Rectal smooth muscle tissue (tissue), 1 donor: ENCODE data around the gene EFEMP2.

Source experiments
- H3K27ac ChIP-seq: one replicate; pipeline ENCODE4 v1.7.0; 2013; ENCODE audit warnings: low read depth, low read length, inconsistent platforms
- H3K27me3 ChIP-seq: one replicate; pipeline ENCODE4 v1.7.0; 2013; ENCODE audit warnings: low read length; ENCODE audit not compliant: control insufficient read depth, insufficient read depth
- H3K36me3 ChIP-seq: one replicate; pipeline ENCODE4 v1.7.0; 2013; ENCODE audit warnings: low read length; ENCODE audit not compliant: control insufficient read depth, insufficient read depth
- H3K4me1 ChIP-seq: one replicate; pipeline ENCODE4 v1.7.0; 2013; ENCODE audit warnings: low read length; ENCODE audit not compliant: control insufficient read depth, insufficient read depth
- H3K4me3 ChIP-seq: one replicate; pipeline ENCODE4 v1.7.0; 2013; ENCODE audit warnings: low read length
- H3K9ac ChIP-seq: one replicate; pipeline ENCODE4 v1.7.0; 2013; ENCODE audit warnings: low read length

Gene EFEMP2

GRCh38 chr11:65886826-65887722, 14.5 kb upstream of the EFEMP2 start:
- Histone ChIP-seq H3K4me3 (peak overlapping the region; percentile 94), H3K4me1 (peaks cover 21% of the 10 kb centered on the region), H3K27me3 (no peaks in the 10 kb centered on the region), H3K9ac (peak overlapping the region; percentile 70), H3K27ac (peak overlapping the region; percentile 94), H3K36me3 (peaks cover 21% of the 10 kb centered on the region)

GRCh38 chr11:65885808-65886536, 13.4 kb upstream of the EFEMP2 start:
- no peak overlapping the region for H3K9ac ChIP-seq
- H3K4me1 ChIP-seq = peaks cover 17% of the 10 kb centered on the region
- no peaks in the 10 kb centered on the region for H3K27me3 ChIP-seq
- no peak overlapping the region for H3K4me3 ChIP-seq
- no peak overlapping the region for H3K27ac ChIP-seq
- peaks cover 21% of the 10 kb centered on the region for H3K36me3 ChIP-seq

GRCh38 chr11:65885231-65885630, 12.6 kb upstream of the EFEMP2 start:
- Histone ChIP-seq H3K36me3 (peaks cover 21% of the 10 kb centered on the region), H3K27me3 (no peaks in the 10 kb centered on the region), H3K9ac (no peak overlapping the region), H3K4me1 (peaks cover 16% of the 10 kb centered on the region), H3K4me3 (no peak overlapping the region), H3K27ac (no peak overlapping the region)

GRCh38 chr11:65884716-65885092, 12.1 kb upstream of the EFEMP2 start:
- Histone ChIP-seq H3K9ac (no peak overlapping the region), H3K36me3 (peaks cover 21% of the 10 kb centered on the region), H3K4me3 (no peak overlapping the region), H3K27ac (no peak overlapping the region), H3K4me1 (peaks cover 11% of the 10 kb centered on the region), H3K27me3 (no peaks in the 10 kb centered on the region)

- Histone ChIP-seq H3K36me3 (peaks cover 21% of the 10 kb centered on the region), H3K4me3 (no peak overlapping the region), H3K27ac (no peak overlapping the region), H3K27me3 (no peaks in the 10 kb centered on the region), H3K9ac (no peak overlapping the region), H3K4me1 (peaks cover 6% of the 10 kb centered on the region)
Observed at GRCh38 chr11:65883786-65884715, 11.5 kb upstream of the EFEMP2 start.

GRCh38 chr11:65883058-65883761, 10.6 kb upstream of the EFEMP2 start:
- no peaks in the 10 kb centered on the region for H3K27me3 ChIP-seq
- no peak overlapping the region for H3K27ac ChIP-seq
- H3K4me1 ChIP-seq = peaks cover 6% of the 10 kb centered on the region
- peaks cover 21% of the 10 kb centered on the region for H3K36me3 ChIP-seq
- H3K4me3 ChIP-seq = no peak overlapping the region
- H3K9ac ChIP-seq = no peak overlapping the region

- no peaks in the 10 kb centered on the region for H3K27me3 ChIP-seq
- no peak overlapping the region for H3K9ac ChIP-seq
- H3K4me1 ChIP-seq = peaks cover 1% of the 10 kb centered on the region
- peaks cover 21% of the 10 kb centered on the region for H3K36me3 ChIP-seq
- H3K27ac ChIP-seq = no peak overlapping the region
- H3K4me3 ChIP-seq = no peak overlapping the region
Observed at GRCh38 chr11:65882120-65883057, 9.8 kb upstream of the EFEMP2 start.

- no peak overlapping the region for H3K9ac ChIP-seq
- H3K36me3 ChIP-seq = peaks cover 17% of the 10 kb centered on the region
- H3K4me1 ChIP-seq = no peaks in the 10 kb centered on the region
- H3K27ac ChIP-seq = no peak overlapping the region
- no peak overlapping the region for H3K4me3 ChIP-seq
- no peaks in the 10 kb centered on the region for H3K27me3 ChIP-seq
Observed at GRCh38 chr11:65880844-65881421, 8.3 kb upstream of the EFEMP2 start.

- Histone ChIP-seq H3K27me3 (no peaks in the 10 kb centered on the region), H3K36me3 (peaks cover 14% of the 10 kb centered on the region), H3K27ac (no peak overlapping the region), H3K4me3 (no peak overlapping the region), H3K9ac (no peak overlapping the region), H3K4me1 (no peaks in the 10 kb centered on the region)
Observed at GRCh38 chr11:65880027-65880426, 7.4 kb upstream of the EFEMP2 start.

GRCh38 chr11:65879617-65880016, 7.0 kb upstream of the EFEMP2 start, which contains the start of gene CTSW:
Gene CTSW, plus strand, starts transcription at chr11:65879837. Its CDS starts 18 bp downstream, at chr11:65879855.
- no peak within 1 kb of the TSS for H3K27ac ChIP-seq
- no peak within 1 kb of the TSS for H3K9ac ChIP-seq
- H3K36me3 ChIP-seq = peaks cover 14% of the 10 kb centered on the region
- no peaks in the 10 kb centered on the region for H3K4me1 ChIP-seq
- no peaks in the 10 kb centered on the region for H3K27me3 ChIP-seq
- H3K4me3 ChIP-seq = no peak within 1 kb of the TSS
